K562 (cell line): ENCODE results near the gene COL4A1. TPM values are rescaled to one million over a fixed set of nuclear protein-coding genes. Genes with fewer than 3 reads are reported as not detected.

Experiments
- ARID2 ChIP-seq: fragments of 450-650 bp; IDR thresholded peaks from 2 replicates; pipeline ENCODE4 v1.6.1; 2017; ENCODE audit warnings: antibody characterized with exemption, mild to moderate bottlenecking
- FOXJ2 ChIP-seq: fragments of 200-800 bp; sonication (Bioruptor generic); IDR thresholded peaks from 2 replicates; pipeline ENCODE4 v1.6.1; 2016; ENCODE audit warnings: missing genetic modification characterization, missing compliant biosample characterization
- HCFC1 ChIP-seq: IDR thresholded peaks from 2 replicates; pipeline ENCODE4 v1.6.1; 2012; ENCODE audit warnings: low read depth, low read length, improper control_type of control experiment
- HDAC8 ChIP-seq: fragments of 450-650 bp; IDR thresholded peaks from 2 replicates; pipeline ENCODE4 v1.6.1; 2016; ENCODE audit warnings: mild to moderate bottlenecking, missing genetic modification characterization, moderate library complexity, missing compliant biosample characterization
- HNRNPH1 ChIP-seq: fragments of 200-400 bp; formaldehyde crosslinking; optimal IDR thresholded peaks from 2 replicates; pipeline ENCODE3; 2017; ENCODE audit warnings: low read depth, mild to moderate bottlenecking, low read length, moderate library complexity
- HOXB6 ChIP-seq: fragments of 250-450 bp; sonication (Bioruptor Pico); IDR thresholded peaks from 2 replicates; pipeline ENCODE4 v1.5.1; 2022; ENCODE audit warnings: mild to moderate bottlenecking, borderline replicate concordance
- KDM5B ChIP-seq: fragments of 200-600 bp; sonication (generic); IDR thresholded peaks from 2 replicates; pipeline ENCODE4 v1.6.1; 2012; ENCODE audit warnings: low read depth, mild to moderate bottlenecking, moderate library complexity, low read length, control low read depth, inconsistent platforms; ENCODE audit not compliant: insufficient replicate concordance
- NRF1 ChIP-seq, 2 experiments: fragments of 450-650 bp; IDR thresholded peaks in 1 of 2; conservative IDR thresholded peaks in 1 of 2; 2 replicates each; pipeline ENCODE4 v1.6.1; 2014; ENCODE audit warnings: mild to moderate bottlenecking in 2 of 2
- SAFB ChIP-seq: fragments of 200-400 bp; formaldehyde crosslinking; IDR thresholded peaks from 2 replicates; pipeline ENCODE4 v1.6.1; 2017; ENCODE audit warnings: low read depth, low read length, borderline replicate concordance
- SRSF3 ChIP-seq: fragments of 200-400 bp; formaldehyde crosslinking; IDR thresholded peaks from 2 replicates; pipeline ENCODE4 v1.6.1; 2016; ENCODE audit warnings: mild to moderate bottlenecking, low read length, moderate library complexity; ENCODE audit not compliant: insufficient read depth
- STAT5B ChIP-seq: fragments of 250-450 bp; sonication (Bioruptor Pico); IDR thresholded peaks from 2 replicates; pipeline ENCODE4 v1.8.0; 2021; ENCODE audit warnings: mild to moderate bottlenecking, inconsistent platforms
- ZNF165 ChIP-seq: fragments of 250-450 bp; sonication (Bioruptor Pico); IDR thresholded peaks from 2 replicates; pipeline ENCODE4 v1.4.0; 2020; ENCODE audit warnings: borderline replicate concordance
- ZNF175 ChIP-seq: fragments of 200-800 bp; sonication (Bioruptor generic); IDR thresholded peaks from 2 replicates; pipeline ENCODE4 v1.6.1; 2016; ENCODE audit warnings: low read depth, mild to moderate bottlenecking, missing genetic modification characterization, missing compliant biosample characterization
- ZNF431 ChIP-seq: sonication (generic); formaldehyde crosslinking; IDR thresholded peaks from 2 replicates; pipeline ENCODE4 v1.8.0; 2022; ENCODE audit warnings: mild to moderate bottlenecking, missing genetic modification reagents
- ZNF77 ChIP-seq: fragments of 250-450 bp; sonication (Bioruptor Pico); IDR thresholded peaks from 2 replicates; pipeline ENCODE4 v1.5.0; 2020
- polyA plus RNA-seq, 8 experiments: library from polyadenylated mRNA; depleted of rRNA in 4 of 8; stranded (reverse) in 5 of 8; unstranded in 3 of 8; fragments of >200 nt; fragmentation: Nextera tagmentation in 2 of 8; fragmentation: Illumina TruSeq in 1 of 8; extraction: Ambion mirVana in 2 of 8; extraction: Trizol in 1 of 8; gene quantifications; 2 replicates each; pipeline versions ENCODE4 v1.2.1 to v1.2.3, GENCODE V29; 2011 to 2014; ENCODE audit warnings: inconsistent platforms in 1 of 8, missing spikeins in 1 of 8
- total RNA-seq, 7 experiments: library from RNA; depleted of rRNA in 6 of 7; stranded (reverse); fragments of >200 nt in 6 of 7; fragmentation: Illumina TruSeq in 2 of 7; extraction: Trizol in 2 of 7; gene quantifications; 2 replicates each; pipeline versions ENCODE4 v1.2.1 to v1.2.3, GENCODE V29; 2011 to 2021; ENCODE audit warnings: low replicate concordance in 1 of 7
- TF ChIP-seq, protein P1 (sequence below), 2 experiments: fragments of 200-800 bp in 1 of 2; sonication (Bioruptor generic) in 1 of 2; sonication (generic) in 1 of 2; formaldehyde crosslinking in 1 of 2; IDR thresholded peaks in 1 of 2; conservative IDR thresholded peaks in 1 of 2; 2 replicates each; pipeline versions ENCODE4 v1.5.0 to v1.6.1; 2016 to 2020; ENCODE audit warnings: missing compliant biosample characterization in 1 of 2, missing genetic modification characterization in 1 of 2, missing genetic modification reagents in 1 of 2
- TF ChIP-seq, protein P2 (sequence below): sonication (generic); formaldehyde crosslinking; IDR thresholded peaks from 2 replicates; pipeline ENCODE4 v1.8.1; 2023; ENCODE audit warnings: mild to moderate bottlenecking, missing genetic modification reagents
- TF ChIP-seq, protein P3 (sequence below), 3 experiments: IDR thresholded peaks in 2 of 3; conservative IDR thresholded peaks in 1 of 3; 2 replicates each; pipeline ENCODE4 v1.5.1; 2011 to 2012; ENCODE audit warnings: low read length in 3 of 3, mild to moderate bottlenecking in 3 of 3, control low read depth in 2 of 3, improper control_type of control experiment in 1 of 3, inconsistent platforms in 1 of 3, low read depth in 1 of 3, mixed read lengths in 1 of 3, moderate library complexity in 1 of 3; ENCODE audit not compliant: insufficient read depth in 2 of 3
- TF ChIP-seq, protein P4 (sequence below): fragments of 450-650 bp; IDR thresholded peaks from 2 replicates; pipeline ENCODE4 v1.6.1; 2017; ENCODE audit warnings: antibody characterized with exemption, mild to moderate bottlenecking

Gene COL4A1
- total and polyA plus RNA-seq, 9 of the 15 experiments (the other 6 are each of a cell fraction or from before 2014, with no cell fraction given) = 0.35 TPM; not detected in 8

DNA sequence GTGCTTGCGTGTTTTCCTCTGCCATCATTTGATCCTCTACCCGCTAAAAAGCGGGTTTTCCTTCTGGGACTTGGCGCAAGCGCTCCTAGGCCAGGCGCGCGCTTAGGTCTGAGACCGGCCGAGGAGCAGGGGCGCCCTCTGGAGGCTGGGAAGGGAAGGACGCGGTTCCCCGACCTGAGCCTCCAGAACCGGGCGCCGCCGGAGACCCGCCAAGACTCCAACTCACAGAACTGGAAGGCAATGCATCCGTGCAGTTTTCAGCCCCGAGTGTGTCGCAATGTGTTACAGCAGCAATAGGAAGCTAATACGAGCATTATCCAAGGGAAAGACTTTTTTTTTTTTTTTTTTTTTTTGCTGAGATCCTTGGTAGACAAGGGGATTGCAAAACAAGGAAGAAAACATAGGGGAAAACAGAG is 190.9 kb downstream of the COL4A1 start (continued):
- TF ChIP-seq HCFC1 (no peak), ZNF165 (no peak), NRF1 (conservative IDR thresholded peaks at IDR 0.05 in 1 of 2, IDR thresholded peaks at IDR 0.05 in 1 of 2) (peak; percentile 68 to 76), ZNF77 (no peak), KDM5B (no peak), HOXB6 (CRISPR knock-in tag) (no peak), ZNF431 (CRISPR knock-in tag) (no peak), HDAC8 (tag) (no peak), ARID2 (no peak), HNRNPH1 (no peak), ZNF175 (CRISPR knock-in tag) (no peak), FOXJ2 (tag) (no peak), STAT5B (CRISPR knock-in tag) (no peak), SAFB (no peak), SRSF3 (no peak)
- TF ChIP-seq, protein P1, sequence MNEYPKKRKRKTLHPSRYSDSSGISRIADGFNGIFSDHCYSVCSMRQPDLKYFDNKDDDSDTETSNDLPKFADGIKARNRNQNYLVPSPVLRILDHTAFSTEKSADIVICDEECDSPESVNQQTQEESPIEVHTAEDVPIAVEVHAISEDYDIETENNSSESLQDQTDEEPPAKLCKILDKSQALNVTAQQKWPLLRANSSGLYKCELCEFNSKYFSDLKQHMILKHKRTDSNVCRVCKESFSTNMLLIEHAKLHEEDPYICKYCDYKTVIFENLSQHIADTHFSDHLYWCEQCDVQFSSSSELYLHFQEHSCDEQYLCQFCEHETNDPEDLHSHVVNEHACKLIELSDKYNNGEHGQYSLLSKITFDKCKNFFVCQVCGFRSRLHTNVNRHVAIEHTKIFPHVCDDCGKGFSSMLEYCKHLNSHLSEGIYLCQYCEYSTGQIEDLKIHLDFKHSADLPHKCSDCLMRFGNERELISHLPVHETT (CRISPR knock-in tag; conservative IDR thresholded peaks at IDR 0.05 in 1 of 2, IDR thresholded peaks at IDR 0.05 in 1 of 2) = no peak
- TF ChIP-seq, protein P2, sequence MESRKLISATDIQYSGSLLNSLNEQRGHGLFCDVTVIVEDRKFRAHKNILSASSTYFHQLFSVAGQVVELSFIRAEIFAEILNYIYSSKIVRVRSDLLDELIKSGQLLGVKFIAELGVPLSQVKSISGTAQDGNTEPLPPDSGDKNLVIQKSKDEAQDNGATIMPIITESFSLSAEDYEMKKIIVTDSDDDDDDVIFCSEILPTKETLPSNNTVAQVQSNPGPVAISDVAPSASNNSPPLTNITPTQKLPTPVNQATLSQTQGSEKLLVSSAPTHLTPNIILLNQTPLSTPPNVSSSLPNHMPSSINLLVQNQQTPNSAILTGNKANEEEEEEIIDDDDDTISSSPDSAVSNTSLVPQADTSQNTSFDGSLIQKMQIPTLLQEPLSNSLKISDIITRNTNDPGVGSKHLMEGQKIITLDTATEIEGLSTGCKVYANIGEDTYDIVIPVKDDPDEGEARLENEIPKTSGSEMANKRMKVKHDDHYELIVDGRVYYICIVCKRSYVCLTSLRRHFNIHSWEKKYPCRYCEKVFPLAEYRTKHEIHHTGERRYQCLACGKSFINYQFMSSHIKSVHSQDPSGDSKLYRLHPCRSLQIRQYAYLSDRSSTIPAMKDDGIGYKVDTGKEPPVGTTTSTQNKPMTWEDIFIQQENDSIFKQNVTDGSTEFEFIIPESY = peak; percentile 89
- TF ChIP-seq, protein P3, sequence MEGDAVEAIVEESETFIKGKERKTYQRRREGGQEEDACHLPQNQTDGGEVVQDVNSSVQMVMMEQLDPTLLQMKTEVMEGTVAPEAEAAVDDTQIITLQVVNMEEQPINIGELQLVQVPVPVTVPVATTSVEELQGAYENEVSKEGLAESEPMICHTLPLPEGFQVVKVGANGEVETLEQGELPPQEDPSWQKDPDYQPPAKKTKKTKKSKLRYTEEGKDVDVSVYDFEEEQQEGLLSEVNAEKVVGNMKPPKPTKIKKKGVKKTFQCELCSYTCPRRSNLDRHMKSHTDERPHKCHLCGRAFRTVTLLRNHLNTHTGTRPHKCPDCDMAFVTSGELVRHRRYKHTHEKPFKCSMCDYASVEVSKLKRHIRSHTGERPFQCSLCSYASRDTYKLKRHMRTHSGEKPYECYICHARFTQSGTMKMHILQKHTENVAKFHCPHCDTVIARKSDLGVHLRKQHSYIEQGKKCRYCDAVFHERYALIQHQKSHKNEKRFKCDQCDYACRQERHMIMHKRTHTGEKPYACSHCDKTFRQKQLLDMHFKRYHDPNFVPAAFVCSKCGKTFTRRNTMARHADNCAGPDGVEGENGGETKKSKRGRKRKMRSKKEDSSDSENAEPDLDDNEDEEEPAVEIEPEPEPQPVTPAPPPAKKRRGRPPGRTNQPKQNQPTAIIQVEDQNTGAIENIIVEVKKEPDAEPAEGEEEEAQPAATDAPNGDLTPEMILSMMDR (IDR thresholded peaks at IDR 0.05 in 2 of 3, conservative IDR thresholded peaks at IDR 0.05 in 1 of 3; ENCODE audit: insufficient read depth in 2 of 3, low read depth in 1 of 3, low read length in 3 of 3) = peak; percentile 72 to 79 (median 79)
- TF ChIP-seq, protein P4, sequence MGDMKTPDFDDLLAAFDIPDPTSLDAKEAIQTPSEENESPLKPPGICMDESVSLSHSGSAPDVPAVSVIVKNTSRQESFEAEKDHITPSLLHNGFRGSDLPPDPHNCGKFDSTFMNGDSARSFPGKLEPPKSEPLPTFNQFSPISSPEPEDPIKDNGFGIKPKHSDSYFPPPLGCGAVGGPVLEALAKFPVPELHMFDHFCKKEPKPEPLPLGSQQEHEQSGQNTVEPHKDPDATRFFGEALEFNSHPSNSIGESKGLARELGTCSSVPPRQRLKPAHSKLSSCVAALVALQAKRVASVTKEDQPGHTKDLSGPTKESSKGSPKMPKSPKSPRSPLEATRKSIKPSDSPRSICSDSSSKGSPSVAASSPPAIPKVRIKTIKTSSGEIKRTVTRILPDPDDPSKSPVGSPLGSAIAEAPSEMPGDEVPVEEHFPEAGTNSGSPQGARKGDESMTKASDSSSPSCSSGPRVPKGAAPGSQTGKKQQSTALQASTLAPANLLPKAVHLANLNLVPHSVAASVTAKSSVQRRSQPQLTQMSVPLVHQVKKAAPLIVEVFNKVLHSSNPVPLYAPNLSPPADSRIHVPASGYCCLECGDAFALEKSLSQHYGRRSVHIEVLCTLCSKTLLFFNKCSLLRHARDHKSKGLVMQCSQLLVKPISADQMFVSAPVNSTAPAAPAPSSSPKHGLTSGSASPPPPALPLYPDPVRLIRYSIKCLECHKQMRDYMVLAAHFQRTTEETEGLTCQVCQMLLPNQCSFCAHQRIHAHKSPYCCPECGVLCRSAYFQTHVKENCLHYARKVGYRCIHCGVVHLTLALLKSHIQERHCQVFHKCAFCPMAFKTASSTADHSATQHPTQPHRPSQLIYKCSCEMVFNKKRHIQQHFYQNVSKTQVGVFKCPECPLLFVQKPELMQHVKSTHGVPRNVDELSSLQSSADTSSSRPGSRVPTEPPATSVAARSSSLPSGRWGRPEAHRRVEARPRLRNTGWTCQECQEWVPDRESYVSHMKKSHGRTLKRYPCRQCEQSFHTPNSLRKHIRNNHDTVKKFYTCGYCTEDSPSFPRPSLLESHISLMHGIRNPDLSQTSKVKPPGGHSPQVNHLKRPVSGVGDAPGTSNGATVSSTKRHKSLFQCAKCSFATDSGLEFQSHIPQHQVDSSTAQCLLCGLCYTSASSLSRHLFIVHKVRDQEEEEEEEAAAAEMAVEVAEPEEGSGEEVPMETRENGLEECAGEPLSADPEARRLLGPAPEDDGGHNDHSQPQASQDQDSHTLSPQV = no peak
